Epithelial cell of proximal tubule (primary cell): ENCODE results near the gene DHRS7C. TPM values are rescaled to one million over a fixed set of nuclear protein-coding genes. Genes with fewer than 3 reads are reported as not detected.

Source experiments
- DNase-seq: peaks from one replicate; pipeline ENCODE4 v3.0.0-alpha.2; 2011; ENCODE audit warnings: low read depth
- H3K4me3 ChIP-seq: 2 replicates; pipeline ENCODE4 v1.5.1; 2011; ENCODE audit warnings: low read depth, mild to moderate bottlenecking, low read length
- CTCF ChIP-seq: conservative IDR thresholded peaks from 2 replicates; pipeline ENCODE4 v1.5.1; 2012; ENCODE audit warnings: low read depth, mild to moderate bottlenecking, low read length
- total RNA-seq: library from RNA; depleted of rRNA; stranded (reverse); fragments of >200 nt; gene quantifications from 2 replicates; pipeline ENCODE4 v1.2.3, GENCODE V29; 2015

Gene DHRS7C
- total RNA-seq, 1 donor from 2014 or later: not detected

- H3K4me3 ChIP-seq: no peak overlapping the region
- DNase-seq: no peak
- TF ChIP-seq CTCF: no peak
These were observed 37.2 kb upstream of the DHRS7C start for GRCh38 chr17:9828296-9829295.

GRCh38 chr17:9825641-9826150 is 34.3 kb upstream of the DHRS7C start, which contains the start of gene GLP2R:
Gene GLP2R (plus strand): TSS chr17:9825924. CDS start chr17:9826064, 140 bp downstream.
- DNase-seq: no peak
- no peak for TF ChIP-seq CTCF
- no peak within 1 kb of the TSS for H3K4me3 ChIP-seq

- no peak for DNase-seq
- TF ChIP-seq CTCF: no peak
- H3K4me3 ChIP-seq: no peak overlapping the region
These were observed 33.5 kb upstream of the DHRS7C start for GRCh38 chr17:9824797-9825338.

GRCh38 chr17:9824094-9824493 is 32.7 kb upstream of the DHRS7C start:
- peak; percentile 24 for TF ChIP-seq CTCF
- no peak for DNase-seq

GRCh38 chr17:9821921-9822320 is 30.5 kb upstream of the DHRS7C start, which contains the start of gene GSG1L2:
Gene GSG1L2 (minus strand): TSS chr17:9822079. CDS start chr17:9822071, 8 bp downstream.
- TF ChIP-seq CTCF: no peak

More at GRCh38 chr17:9824094-9824493, 32.7 kb upstream of the DHRS7C start:
- no peak overlapping the region for H3K4me3 ChIP-seq

GRCh38 chr17:9820448-9820847 is 29.1 kb upstream of the DHRS7C start:
- no peak for DNase-seq
- no peak overlapping the region for H3K4me3 ChIP-seq
- TF ChIP-seq CTCF: no peak

More at GRCh38 chr17:9821921-9822320, 30.5 kb upstream of the DHRS7C start, which contains the start of gene GSG1L2:
- no peak within 1 kb of the TSS for H3K4me3 ChIP-seq
- no peak for DNase-seq
